AG04450 (cell line): ENCODE results near the gene MPHOSPH9. TPM values are rescaled to one million over a fixed set of nuclear protein-coding genes. Genes with fewer than 3 reads are reported as not detected.
A peak's percentile ranks its signal among the peaks of the same experiment; 100 is the strongest.

Experiments used
- CTCF ChIA-PET: fragments of 300-600, 350-600 bp; formaldehyde crosslinking; extraction: SDS; loops from one replicate; lab custom pipeline; 2022; ENCODE audit warnings: antibody characterized with exemption, inconsistent platforms; lab: Charles Lee
- POLR2A ChIA-PET: fragments of 350-600 bp; formaldehyde crosslinking; extraction: SDS; loops from one replicate; lab custom pipeline; 2021; ENCODE audit warnings: antibody characterized with exemption, inconsistent platforms; lab: Yijun Ruan, JAX
- DNase-seq: peaks from one replicate; pipeline ENCODE4 v3.0.0-alpha.2; 2011; ENCODE audit warnings: low read depth, low spot score
- H3K27ac ChIP-seq: one replicate; pipeline ENCODE4 v1.5.1; 2012; ENCODE audit warnings: low read depth, low read length, control low read depth
- H3K27me3 ChIP-seq: one replicate; pipeline ENCODE4 v1.6.0; 2012; ENCODE audit warnings: low read length; ENCODE audit not compliant: control insufficient read depth, insufficient read depth
- H3K4me3 ChIP-seq: 2 replicates; pipeline ENCODE4 v1.5.1; 2011; ENCODE audit warnings: mild to moderate bottlenecking, low read depth, low read length, control low read depth
- H3K9me3 ChIP-seq: 2 replicates; pipeline ENCODE4 v1.5.1; 2012; ENCODE audit warnings: low read length; ENCODE audit not compliant: control insufficient read depth, insufficient read depth
- polyA plus RNA-seq: library from polyadenylated mRNA; depleted of rRNA; stranded (reverse); fragments of >200 nt; gene quantifications from 2 replicates; pipeline ENCODE4 v1.2.3, GENCODE V29; 2011
- TF ChIP-seq, protein P1 (sequence below): IDR thresholded peaks from 2 replicates; pipeline ENCODE4 v1.5.1; 2011; ENCODE audit warnings: low read depth, low read length, control low read depth, inconsistent platforms

MPHOSPH9 gene
- polyA plus RNA-seq, 1 experiment, result 20.3 TPM

DNA sequence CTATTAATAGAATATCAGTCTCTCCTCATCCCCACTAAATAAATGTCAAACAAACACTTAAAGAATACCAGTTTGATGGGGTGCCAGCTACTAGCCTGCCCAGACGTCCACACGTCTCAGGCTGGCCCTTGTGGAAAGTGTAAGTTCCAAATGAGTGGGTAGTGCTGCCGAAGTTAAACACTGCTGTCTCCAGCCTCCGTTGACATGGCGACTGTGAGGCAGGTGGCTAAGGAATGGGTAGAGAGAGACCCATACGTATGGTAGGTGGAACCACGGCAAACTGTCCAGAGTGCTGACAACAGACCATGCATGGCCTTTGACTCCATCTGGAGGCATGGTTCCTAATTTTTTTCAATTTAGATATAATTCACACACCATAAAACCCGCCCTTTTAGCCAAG lies 119.9 kb downstream of the MPHOSPH9 start:
- no peak for DNase-seq
- H3K9me3 ChIP-seq, result no peaks in the 10 kb centered on the region; the same call in 1 of the 2 replicates
- POLR2A ChIA-PET, result no interaction called here
- CTCF ChIA-PET, result interaction anchor here (0.7 kb wide), 1 partner anchor 10 kb away, joined by 4 read pairs; no protein-coding TSS in a partner anchor
- H3K27ac ChIP-seq, result no peak overlapping the region
- H3K27me3 ChIP-seq, result no peaks in the 10 kb centered on the region
- H3K4me3 ChIP-seq, result no peak overlapping the region
- TF ChIP-seq, protein P1, sequence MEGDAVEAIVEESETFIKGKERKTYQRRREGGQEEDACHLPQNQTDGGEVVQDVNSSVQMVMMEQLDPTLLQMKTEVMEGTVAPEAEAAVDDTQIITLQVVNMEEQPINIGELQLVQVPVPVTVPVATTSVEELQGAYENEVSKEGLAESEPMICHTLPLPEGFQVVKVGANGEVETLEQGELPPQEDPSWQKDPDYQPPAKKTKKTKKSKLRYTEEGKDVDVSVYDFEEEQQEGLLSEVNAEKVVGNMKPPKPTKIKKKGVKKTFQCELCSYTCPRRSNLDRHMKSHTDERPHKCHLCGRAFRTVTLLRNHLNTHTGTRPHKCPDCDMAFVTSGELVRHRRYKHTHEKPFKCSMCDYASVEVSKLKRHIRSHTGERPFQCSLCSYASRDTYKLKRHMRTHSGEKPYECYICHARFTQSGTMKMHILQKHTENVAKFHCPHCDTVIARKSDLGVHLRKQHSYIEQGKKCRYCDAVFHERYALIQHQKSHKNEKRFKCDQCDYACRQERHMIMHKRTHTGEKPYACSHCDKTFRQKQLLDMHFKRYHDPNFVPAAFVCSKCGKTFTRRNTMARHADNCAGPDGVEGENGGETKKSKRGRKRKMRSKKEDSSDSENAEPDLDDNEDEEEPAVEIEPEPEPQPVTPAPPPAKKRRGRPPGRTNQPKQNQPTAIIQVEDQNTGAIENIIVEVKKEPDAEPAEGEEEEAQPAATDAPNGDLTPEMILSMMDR, result no peak

DNA sequence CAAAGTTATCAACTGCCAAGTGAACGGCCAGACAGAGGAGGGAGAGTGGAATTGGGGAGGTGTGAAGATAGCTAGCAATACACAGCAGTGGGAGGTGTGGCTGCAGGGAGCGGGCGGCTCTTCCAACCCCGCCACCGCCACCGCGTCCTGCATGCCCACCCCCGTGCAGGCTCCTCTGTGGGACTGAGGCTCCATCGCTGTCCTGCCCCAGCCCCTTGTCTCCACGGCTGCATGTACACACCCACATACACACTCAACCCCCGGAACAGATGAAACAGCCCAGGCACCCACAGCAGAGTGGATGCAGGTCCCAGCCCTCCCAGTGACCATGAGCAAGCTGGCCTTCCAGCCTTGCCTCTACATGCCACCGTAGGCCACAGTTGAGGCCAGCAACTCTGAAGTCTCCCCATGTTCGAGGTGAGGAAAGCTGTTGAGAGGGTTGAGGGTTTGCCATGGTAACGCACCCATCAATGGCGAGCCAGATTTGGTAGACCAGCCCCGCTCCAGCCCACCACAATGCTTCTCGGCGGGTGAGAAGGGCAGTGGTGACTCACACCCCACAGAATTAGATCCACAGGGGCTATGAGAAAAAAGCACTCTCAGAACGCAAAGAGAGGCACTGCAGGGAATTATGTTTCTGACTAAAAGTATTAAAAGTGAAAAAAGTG lies 121.3 kb downstream of the MPHOSPH9 start:
- no peak for DNase-seq
- no peaks in the 10 kb centered on the region; the same call in 1 of the 2 replicates for H3K9me3 ChIP-seq
- POLR2A ChIA-PET, result no interaction called here
- CTCF ChIA-PET, result no interaction called here
- TF ChIP-seq, protein P1, result no peak
- H3K4me3 ChIP-seq, result no peak overlapping the region
- H3K27ac ChIP-seq, result peak overlapping the region; percentile 11
- no peaks in the 10 kb centered on the region for H3K27me3 ChIP-seq

DNA sequence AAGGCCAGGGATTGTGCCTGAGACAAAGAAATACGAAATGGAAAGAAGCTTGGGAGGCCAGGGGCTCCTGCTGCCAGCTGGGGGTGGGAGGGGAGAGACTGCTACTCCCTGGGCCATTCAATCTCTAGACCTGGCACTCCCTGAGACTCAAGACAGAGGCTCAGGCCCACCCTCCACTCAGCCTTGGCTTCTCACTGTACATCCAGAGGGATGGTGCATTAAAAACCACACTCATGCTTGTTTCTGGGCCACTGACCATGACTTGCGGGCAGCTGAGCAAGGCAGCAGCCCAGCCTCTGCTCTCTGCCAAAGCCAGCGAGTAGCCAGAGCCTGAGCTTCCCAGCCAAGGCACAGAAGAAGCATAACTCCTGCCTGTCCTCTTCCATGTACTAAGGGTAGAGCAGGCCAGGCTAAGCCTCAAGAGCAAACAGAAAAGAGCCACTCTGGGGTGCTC lies 123.6 kb downstream of the MPHOSPH9 start:
- DNase-seq, result no peak
- Histone ChIP-seq H3K9me3 (no peaks in the 10 kb centered on the region; the same call in 1 of the 2 replicates), H3K4me3 (no peak overlapping the region), H3K27ac (no peak overlapping the region), H3K27me3 (no peaks in the 10 kb centered on the region)
- TF ChIP-seq, protein P1, result no peak
- CTCF ChIA-PET, result interaction anchor here (0.9 kb wide), 1 partner anchor 65 kb away, joined by 3 read pairs; no protein-coding TSS in a partner anchor
- POLR2A ChIA-PET, result no interaction called here

DNA sequence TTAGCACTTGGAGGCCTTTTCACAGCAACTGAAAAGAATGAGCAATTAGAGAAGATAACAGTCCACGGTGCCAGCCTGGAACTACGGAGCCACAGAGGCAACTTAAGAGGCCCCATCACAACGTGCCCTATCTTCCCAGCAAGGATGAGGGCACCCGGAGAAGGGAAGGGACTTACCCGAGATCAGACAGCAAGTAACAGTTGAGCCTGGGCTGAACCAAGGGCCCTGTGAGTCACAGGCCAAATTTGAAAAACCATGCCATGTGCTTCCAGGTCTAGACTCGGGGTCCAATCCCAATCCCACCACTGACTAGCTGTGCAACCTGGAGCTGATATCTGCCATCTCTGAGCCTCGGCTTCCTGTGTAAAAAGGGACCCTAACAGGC lies 124.3 kb downstream of the MPHOSPH9 start:
- H3K9me3 ChIP-seq, result no peaks in the 10 kb centered on the region; the same call in 1 of the 2 replicates
- TF ChIP-seq, protein P1, result no peak
- no peak for DNase-seq
- H3K4me3 ChIP-seq, result no peak overlapping the region
- H3K27me3 ChIP-seq, result no peaks in the 10 kb centered on the region
- ChIA-PET CTCF (no interaction called here), POLR2A (no interaction called here)
- no peak overlapping the region for H3K27ac ChIP-seq

DNA sequence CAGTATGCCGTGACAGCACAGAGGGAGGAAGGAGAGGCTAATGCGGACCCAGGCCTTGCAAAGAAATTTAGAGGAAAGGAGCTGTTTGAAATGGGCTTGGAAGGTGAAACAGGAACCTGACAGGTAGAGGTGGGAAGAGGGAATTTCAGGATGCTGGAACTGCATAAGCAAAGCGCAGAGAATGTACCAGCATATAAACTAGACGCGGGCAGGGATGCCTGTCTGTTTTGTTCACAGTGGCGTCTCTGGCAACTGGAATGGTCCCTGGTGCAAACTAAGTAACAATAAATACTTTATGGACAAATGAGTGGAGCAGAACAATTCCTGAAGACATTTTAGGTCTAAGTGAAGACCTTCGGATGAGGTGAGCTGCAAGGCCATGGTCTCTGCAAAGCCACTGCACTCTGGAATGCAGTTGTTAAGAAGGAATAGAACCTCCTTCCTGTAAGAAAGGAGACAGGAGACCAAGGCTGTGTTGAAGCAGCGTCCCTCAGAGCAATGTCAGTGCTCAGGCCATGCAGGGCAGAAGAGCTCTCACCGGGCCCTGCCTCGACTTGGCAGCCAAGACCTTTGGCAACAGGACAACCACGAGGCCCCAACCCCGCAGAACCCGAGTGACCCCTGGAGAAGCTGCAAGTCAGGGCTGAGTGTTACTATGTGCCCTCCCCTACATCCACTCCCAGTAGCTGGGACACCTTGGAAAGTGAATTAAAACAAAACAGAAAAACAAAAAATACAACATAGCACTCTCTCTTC lies 124.8 kb downstream of the MPHOSPH9 start:
- ChIA-PET CTCF (no interaction called here), POLR2A (no interaction called here)
- TF ChIP-seq, protein P1, result no peak

More for the DNA sequence above, 124.8 kb downstream of the MPHOSPH9 start:
- H3K27ac ChIP-seq, result no peak overlapping the region
- no peak for DNase-seq
- no peak overlapping the region for H3K4me3 ChIP-seq
- H3K27me3 ChIP-seq, result no peaks in the 10 kb centered on the region
- H3K9me3 ChIP-seq, result no peaks in the 10 kb centered on the region; the same call in 1 of the 2 replicates
